Stimulated activated CD8-positive, alpha-beta memory T cell treated with anti-CD3 and anti-CD28 coated beads, Interleukin-12 subunit alpha, Interleukin-12 subunit beta, amount 100 ng/mL, for 24 hours (primary cell): ENCODE data around the gene C11orf21.

Experiments
- DNase-seq: peaks from one replicate; pipeline ENCODE4 v3.0.0-alpha.2; 2020; ENCODE audit errors: extremely low read depth

C11orf21 gene

DNA sequence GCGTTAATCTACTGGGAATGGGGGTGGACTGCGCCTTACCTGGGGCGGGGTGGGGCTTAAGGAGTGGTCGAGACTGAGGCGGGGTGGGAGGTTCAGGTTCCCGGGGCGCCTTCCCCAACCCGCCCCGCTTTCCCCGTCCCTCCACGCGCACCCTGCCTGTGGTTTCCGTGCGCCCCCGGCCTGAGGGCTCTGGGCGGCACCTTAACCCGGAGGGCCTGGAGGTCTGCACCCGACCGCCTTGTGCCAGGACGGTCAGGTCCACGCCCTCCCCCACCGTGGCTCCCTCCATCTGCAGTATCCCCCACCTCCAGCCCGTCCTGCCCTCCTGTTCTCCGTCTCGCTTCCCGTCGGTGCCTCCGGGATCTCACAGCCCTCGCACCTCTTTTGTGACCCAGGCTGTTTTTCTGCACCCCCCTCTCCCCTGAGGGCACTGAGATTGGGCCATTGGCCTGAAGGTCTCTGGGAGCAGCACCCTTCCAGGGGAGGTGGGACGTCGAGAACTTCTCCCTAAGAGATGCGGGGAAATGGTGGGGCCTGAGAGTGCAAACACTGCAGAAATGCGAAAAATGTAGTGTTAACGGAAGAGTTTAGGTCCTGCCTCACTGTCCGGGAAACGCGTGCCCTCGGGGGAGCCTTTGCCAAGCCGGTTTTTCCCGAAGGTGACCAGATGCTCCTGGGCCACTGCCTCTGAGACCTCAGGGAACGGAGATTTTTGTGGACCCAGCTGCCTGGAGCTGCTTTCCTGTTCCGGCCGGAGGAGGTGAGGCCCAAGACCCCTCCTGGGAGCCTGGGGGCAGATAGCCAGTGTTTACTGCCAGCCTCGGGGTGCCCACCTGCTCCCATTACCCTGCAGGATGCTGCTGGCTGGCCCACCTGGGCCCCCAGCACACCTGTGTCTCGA is 30.1 kb downstream of the C11orf21 start:
- no peak for DNase-seq

DNA sequence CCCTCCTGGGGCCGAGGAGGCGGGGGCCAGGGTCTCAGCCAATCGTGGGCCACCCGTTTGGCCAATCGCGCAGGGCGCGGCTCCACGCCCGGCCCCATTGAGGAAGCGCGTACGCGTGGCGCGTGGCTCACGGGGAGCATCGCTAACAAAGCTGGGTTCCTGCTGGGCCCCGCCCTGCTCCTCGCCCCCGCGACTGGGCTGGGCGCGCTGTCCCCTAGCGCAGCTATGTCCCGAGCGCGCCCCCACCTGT is 30.7 kb downstream of the C11orf21 start:
- no peak for DNase-seq

DNA sequence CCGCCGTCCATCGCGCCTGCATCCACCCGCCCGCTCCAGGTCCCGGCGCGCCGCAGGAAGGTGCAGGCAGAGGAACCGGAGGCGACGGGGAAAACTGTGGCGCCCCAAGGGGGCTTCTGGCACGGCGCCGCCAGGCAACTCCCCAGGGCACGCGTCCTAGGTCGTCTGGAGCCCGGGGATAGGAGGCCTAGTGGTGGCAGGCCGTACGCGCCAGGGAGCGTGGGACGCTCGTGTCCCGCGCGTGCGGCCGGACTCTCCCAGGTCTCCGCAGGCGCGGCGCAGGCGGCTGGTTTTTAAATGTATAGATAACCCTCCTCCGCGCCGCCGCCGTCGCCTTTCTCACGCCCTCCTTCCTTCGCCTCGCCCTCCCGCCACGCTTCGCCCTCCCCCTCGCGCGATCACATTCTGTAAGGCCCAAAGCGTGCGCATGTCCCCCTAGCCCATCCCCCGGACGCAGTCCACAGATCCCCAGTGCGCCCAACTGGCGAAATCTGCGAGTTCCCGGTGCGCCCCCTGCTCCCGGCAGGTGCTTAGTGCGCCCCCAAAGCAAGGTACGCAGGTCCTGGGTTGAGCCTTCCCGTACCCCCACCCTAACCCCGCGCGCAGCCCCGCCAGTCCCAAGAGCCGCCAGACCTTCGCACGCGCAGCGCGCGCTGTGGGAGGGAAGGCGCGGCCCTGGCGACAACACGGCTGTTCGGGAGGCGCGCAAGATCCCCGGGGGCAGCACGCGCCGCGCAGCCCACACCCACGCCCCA is 31.2 kb downstream of the C11orf21 start, which contains the start of gene ASCL2:
Gene ASCL2 (minus strand): TSS at position 267 of the 755 bp plus-strand sequence. CDS start 256 bp downstream, at position 11.
- no peak for DNase-seq

DNA sequence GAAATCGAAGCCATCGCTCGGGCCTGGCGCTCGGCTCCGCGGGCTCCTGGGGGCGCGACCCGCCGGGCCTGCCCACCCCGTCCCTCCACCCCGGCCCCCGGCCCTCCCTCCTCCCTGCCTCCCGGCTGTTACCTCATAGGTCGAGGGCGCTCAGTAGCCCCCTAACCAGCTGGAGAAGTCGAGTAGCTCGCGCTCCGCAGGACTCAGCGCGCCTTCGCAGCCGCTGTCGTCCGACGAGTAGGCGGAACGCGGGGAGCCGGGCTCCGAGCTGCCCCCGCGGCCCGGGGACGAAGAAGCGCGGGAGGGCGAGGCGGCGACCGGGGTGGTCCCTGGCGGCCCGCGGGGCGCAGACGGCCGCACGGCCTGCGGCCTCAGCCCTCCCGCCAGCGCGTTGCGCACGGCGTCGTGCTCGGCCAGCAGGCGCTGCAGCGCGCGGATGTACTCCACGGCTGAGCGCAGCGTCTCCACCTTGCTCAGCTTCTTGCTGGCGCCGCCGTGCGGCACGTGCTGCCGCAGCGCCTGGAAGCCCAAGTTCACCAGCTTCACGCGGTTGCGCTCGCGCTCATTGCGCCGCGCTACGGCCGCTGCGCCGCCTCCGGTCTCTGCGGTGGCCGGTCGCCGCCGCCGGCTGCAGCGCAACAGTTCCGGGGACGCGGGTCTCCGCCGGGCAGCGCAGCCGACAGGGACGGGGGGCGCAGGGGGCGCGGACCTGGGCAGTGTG is 32.0 kb downstream of the C11orf21 start:
- DNase-seq, result no peak

DNA sequence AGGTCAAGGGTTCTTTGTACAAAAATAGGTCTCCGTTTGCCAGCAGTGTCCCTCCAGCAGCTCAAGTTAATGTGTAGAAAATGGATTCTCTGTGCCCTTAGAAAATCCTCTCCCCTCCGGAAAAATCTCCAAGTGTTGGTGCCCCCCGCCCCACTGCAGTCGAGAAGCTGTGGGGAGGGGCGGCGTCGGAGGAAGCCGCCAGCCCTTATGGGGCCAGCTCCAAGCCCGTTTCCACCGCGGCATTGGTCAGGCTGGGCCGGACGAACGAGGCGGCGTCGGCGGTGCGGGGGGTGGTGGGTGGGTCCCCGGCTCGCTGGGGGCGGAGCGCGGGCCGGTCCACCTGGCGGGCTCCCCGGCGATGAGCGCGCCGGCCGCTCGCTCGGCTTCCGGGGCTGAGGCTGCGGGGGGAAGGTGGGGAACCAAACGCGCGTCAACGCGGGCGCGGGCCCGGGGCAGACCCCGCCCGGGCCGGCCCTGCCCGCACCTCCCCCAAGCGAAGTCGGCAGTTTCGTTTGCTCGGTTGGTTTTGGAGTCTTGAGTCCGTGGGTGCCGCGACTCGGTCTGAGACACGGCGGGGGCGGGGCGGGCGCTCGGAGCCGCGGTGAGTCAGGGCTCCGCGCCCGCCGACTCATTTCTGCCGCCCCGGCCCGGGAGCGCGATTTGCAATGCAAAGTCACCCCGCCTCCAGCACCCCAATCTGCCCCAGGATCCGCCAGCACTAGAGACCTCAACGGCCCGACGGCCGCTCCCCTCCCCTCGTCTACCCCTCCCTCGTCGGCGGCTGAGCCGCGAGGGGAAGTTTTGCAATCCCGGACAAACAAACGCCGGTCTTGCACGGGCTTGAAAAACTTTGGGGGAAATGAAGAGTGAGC is 32.8 kb downstream of the C11orf21 start:
- peak; percentile 60 for DNase-seq

DNA sequence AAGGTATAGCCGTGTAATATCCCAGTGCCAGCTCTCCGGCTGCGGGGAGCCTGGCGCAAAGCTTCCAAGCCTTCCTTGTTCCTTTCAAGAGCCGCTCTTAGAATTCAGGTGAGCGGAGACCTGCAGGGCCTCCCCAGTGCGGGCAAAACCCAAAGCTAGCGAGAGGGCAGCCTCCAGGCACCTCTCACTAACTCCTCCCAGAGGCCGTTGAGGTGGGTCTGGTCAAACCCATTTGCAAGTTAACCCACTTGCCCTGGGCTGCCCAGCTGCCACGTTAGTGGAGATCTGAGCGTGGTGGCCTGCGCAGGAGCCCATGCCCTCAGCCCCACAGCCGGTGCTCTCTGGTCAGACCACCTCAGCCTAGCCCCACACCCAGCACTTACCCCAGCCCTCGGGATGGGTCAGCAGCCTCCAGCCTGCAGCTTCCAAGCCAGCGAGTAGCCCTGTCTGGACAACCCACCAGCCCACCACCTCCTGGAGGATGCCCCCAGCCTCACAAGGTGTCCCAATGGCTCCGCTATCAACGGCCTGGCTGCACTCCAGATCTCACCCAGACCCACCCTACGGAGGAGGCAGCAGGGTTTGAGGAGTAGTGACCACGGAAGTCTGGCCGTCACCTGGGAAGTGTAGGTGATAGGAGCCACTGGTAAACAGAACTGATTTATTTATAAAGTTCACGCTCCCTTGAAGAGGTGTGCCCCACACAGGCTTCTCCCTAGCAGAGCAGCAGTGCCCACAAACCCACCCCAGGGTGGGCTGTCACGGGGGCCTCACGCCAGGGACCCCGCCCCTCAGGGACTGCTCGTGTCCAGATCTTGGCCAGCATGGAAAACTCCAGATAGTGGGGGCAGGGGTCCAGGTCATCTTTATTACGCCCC is 33.6 kb downstream of the C11orf21 start:
- no peak for DNase-seq

DNA sequence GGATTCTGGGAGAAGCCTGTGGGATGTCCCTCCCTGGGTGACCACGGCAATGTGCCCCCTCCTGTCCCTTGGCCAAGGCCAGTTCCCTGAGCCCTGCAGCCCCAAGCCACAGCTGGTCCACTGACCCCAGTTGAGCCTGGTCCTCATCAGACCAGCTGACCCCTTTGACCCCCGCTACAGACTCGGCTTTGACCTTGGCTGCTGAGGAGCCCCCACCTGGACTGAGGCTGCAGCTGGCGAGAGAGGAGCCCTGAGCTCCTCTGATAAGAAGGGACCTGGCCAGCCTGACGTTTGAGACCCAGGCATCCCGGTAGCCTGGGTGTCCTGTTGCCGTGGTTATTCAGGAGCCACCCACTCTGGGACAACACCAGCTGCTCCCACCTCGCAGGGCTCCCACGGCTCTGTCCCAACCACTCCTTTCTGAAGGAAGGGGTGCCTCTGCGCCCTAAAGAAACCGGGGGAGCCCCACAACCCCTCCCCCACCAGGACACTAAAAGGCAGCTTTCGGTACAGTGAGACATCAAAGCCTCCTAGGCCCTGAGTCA is 34.3 kb downstream of the C11orf21 start:
- DNase-seq, result no peak

DNA sequence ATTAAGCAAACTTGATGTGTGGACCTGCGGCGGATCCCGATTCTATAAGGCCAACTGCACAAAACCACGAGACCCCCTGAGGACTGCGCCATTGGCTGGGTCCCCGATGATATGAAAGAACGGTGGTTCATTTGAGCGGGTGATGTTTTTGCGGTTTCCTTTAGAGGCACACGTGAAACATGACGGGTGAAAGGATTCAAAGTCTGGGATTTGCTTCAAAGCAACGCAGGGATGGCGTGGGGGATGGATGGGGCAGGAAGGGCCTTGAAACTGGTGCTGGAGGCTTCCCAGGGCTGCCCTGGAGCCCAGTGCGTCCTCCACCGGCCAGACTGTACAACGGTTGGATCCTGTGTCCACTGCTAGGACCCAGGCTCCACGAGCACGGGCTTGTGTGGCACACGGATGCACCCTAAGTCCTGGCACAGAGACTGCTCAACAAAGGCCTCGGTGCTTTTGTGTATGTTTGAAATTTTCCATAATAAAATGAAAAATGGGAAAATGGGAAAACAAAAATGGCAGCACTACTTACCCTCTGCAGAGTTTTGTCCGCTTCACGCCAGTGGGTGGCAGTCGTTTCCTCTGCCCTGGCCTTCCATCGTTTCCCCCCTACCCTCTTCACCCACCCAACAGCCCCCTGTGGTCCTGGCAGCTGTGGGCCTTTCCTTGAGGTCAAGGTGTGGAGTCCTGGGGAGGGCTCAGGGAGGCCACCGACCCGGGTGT is 35.0 kb downstream of the C11orf21 start:
- no peak for DNase-seq

DNA sequence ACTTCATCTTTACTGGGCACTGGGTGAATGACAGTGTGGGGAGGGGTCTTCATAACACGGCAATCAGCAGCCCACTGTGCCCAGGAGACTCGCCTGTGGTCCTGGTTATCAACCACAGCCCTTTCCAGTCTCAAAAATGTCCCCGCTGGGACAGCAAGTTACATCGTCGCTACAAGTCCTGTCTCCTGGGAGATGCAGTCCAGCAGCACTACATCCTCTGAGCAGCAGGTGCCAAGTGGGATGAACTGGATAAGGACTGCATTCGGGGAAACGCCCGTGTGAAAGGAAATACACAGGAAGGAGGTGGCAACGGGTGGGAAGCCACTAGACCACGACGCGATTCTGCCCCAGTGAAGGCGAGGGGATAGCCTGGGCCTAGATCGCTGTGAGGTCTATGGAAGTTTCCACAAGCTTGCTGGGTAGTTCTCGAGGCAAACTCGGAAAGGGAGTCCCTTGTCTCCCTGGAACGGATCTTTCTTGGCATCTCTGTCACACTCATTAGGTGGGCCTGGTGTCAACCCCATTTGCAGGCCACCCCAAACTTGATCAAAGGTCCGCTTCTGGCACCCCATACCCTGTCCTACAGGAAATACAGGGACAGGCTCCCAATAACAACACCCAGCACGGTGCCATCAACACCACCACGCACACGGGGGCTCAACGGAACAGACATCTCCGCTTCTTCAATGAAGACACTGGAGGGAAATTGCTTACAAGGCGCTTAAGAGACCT is 35.7 kb downstream of the C11orf21 start:
- DNase-seq, result no peak

DNA sequence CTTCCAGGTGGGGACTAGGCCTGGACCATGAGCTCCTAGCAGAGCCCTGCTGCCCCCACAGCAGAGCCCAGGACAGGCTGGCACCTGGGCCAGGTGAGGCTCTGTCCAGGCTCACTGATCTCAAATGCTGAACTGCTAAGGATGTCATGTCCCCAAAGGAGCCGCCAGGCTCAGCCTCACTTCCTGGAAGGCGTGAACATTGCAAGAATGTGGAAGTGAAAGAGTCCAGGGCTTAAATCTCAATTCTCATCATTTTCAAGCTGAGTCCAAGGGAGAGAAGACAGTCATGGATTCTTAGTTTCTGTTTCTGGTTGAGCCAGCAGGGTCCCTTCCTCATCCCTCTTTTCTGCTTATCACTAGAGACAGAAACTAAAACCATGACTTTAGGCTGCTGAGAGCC is 36.3 kb downstream of the C11orf21 start:
- DNase-seq, result no peak

DNA sequence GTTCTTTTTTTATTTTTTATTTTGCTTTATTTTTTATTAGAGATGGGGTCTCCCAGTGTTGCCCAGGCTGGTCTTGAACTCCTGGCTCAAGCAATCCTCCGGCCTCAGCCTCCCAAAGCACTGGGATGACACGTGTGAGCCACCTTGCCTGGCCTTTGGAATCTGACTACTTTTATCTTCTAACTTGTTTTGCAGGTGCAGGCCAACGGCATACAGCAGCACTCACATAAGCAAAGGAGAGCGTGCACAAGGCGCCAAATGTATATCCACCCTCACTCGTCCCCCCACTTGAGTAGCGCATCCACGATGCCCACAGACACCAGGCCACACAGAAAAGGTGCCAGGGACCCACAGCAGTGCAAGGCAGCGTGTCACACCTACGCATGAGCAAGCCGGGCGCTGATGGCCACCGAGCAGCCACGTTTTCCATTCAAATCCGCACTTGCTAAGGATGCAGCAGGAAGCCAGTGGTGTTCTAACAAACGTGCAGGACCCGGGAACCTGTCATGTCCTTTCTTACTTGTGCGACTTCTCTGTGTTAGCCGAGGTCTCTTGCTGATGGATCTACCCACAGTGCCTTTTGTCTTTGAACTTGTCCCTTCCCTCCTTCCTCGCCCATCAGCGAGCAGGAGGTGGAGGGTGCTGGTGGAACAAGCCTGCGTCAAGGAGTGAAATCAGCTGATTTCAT is 37.2 kb downstream of the C11orf21 start:
- no peak for DNase-seq

DNA sequence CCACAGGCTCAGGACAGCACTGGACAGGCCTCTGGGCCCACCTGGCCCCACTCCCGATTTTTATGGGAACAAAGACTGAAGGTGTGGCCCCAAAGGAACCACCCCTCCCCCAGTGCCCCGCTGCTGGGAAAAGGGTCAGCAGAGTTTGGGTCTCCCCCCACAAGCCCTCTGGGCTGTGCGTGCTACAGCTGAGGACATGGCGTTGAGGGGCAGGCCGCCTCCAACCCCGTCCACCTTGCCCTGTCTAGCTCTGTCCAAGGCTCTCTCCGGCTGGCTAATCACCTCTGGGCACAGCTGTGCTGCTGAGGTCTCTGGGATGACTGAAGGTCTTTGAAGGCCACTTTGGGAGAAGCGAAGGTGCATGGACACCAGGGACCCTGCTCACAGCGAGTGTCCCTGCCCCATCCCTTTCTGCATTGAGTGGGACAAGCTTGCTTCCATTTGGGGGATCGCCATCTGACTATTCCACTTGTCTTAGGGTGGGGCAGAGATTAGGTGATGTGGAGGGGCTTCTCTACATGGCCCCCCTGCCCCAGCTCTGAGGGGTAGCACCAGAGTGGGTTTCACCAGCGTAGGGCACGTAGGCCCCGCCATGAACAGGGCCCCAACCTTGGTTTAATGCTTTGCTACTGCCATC is 37.9 kb downstream of the C11orf21 start:
- DNase-seq, result no peak

DNA sequence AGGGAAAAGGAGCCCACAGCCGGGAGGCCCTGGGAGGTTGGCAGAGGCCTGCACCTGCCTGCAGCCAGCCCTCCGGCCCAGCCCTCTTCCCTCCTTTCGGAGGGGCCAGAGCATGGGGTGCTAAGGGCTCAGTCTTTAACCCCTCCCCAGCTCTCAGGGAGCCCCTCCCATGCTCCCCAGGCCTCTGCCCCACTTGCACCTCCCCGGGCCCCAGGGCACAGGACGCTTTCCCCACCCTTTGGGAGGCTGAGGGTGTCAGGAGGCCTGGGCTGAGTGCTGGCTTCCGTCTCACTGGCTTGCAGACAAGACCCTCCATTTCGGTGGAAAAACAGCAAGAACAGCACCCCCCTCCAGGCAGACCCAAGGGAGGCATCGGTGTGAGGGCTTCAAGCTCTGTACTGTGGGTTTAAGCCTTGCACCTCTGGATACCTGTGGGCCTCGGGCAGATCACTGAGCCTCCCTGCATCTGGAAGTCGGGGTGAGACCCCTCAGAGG is 38.6 kb downstream of the C11orf21 start:
- DNase-seq, result no peak

DNA sequence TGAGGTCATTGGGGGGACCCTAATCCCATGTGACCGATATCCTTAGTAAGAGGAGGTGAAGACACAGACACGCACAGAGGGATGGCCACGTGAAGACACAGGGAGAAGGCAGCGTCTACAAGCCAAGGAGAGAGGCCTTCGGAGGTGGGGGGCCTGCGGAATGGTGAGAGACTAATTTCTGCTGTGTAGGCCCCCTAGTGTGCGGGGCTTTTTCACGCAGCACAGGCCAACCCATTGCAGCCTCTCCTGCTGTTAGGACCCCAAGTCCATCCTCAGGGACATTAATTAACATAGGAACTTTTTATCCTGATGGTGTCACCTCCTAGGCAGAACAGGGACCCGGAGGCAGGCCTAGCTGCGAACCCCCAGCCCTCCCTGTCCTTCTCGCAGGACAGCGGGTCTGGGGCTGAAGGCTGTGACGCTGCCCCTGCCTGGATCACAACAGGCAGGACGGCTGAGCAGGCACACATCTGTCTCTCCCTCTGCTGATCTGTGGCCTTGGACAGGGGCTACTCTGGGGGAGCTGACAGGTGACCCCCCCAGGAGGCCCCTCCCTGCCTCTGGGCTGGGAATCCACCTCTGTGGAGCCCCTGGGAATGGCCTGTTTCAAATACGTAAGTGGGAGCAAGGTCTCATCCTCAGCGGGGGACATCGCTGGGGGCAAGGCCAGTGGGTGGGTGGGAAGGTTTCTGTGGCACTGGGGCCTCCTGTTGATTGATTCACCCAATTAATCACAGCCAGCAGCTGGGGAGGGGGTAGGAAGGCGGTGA is 39.2 kb downstream of the C11orf21 start:
- no peak for DNase-seq

DNA sequence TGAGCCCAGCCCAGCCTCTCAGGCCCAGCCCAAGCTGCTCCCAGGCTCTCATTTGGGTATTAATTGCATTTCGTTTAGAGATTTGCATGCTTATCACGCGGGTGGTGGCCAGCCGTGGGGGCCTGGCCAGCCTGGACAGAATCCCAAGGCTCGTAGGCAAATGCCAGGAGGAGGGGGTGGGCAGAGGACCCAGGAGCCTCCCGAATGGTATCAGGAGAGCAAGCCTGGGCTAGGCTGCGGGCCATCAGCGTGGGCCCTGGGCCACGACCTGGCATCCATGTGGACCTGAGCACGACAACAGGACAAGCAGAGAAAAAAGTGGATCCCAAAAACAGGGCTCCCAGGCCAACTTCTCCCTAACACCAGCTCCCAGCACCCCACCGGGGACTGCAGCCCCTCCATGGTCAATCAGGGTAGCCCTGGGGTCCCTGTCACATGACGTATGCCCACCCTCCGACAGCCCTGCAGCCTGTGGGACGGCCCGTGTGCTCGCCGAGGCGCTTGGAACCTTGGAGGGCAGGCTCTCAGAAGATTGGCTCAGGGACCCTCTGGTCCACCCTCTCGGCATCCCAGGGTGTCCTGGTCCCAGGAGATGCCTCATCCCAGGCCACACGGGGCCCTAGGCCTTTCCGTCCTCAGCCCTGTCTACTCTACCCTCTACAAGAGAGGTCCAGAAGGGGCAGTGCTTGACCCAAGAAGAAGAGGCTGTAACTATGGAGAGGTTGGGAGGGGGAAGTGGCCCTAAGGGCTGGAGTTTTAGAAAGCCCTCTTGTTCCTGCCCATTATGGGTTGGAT is 40.1 kb downstream of the C11orf21 start:
- DNase-seq, result no peak
